H1 (cell line): Measurements from ENCODE around the gene ELP1. TPM values are rescaled to one million over a fixed set of nuclear protein-coding genes. Genes with fewer than 3 reads are reported as not detected.
"Not testable (repeated sequence)": the region's sequence is repeated elsewhere in the genome, so short reads cannot be mapped to it uniquely, and the experiment has no call there.

Experiments
- CTCF ChIA-PET: fragments of 300-600 bp; sonication (Branson Sonifier 250); formaldehyde crosslinking; loops from one replicate; lab custom pipeline; 2021; ENCODE audit not compliant: partially characterized antibody; lab: Charles Lee
- POLR2A ChIA-PET: fragments of 300-600 bp; sonication (Branson Sonifier 250); formaldehyde crosslinking; loops from one replicate; lab custom pipeline; 2021; ENCODE audit warnings: inconsistent platforms; ENCODE audit not compliant: partially characterized antibody; lab: Charles Lee
- DNase-seq, 2 experiments: peaks; one replicate each; pipeline versions ENCODE4 v3.0.0 to v3.0.0-alpha.2; 2010 to 2022; ENCODE audit warnings: low spot score in 2 of 2, low read depth in 1 of 2, mixed read lengths in 1 of 2
- FAIRE-seq: peaks from 2 replicates; lab custom pipeline; 2011; peaks lifted over from hg19 to GRCh38; lab: Jason Lieb, UNC
- H2AFZ ChIP-seq: 2 replicates; pipeline ENCODE4 v1.8.1; 2012; ENCODE audit warnings: low read length, inconsistent platforms
- H2AK5ac ChIP-seq: 2 replicates; pipeline ENCODE4 v1.6.1; 2013; ENCODE audit warnings: low read depth, low read length
- H2BK120ac ChIP-seq: replicated peaks from 2 replicates; pipeline ENCODE3; 2013; ENCODE audit warnings: low read depth, low read length, inconsistent platforms
- H2BK12ac ChIP-seq: 2 replicates; pipeline ENCODE4 v1.6.1; 2013; ENCODE audit warnings: low read depth, low read length
- H2BK15ac ChIP-seq: 2 replicates; pipeline ENCODE4 v1.6.1; 2013; ENCODE audit warnings: low read length
- H2BK20ac ChIP-seq: 2 replicates; pipeline ENCODE4 v1.6.1; 2013; ENCODE audit warnings: low read length
- H2BK5ac ChIP-seq: 2 replicates; pipeline ENCODE4 v1.6.1; 2013; ENCODE audit warnings: low read depth, low read length
- H3K14ac ChIP-seq: 2 replicates; pipeline ENCODE4 v1.6.1; 2013; ENCODE audit warnings: inconsistent platforms; ENCODE audit not compliant: insufficient read length
- H3K18ac ChIP-seq: 2 replicates; pipeline ENCODE4 v1.6.1; 2013; ENCODE audit warnings: low read length; ENCODE audit errors: extremely low read depth
- H3K23ac ChIP-seq: 2 replicates; pipeline ENCODE4 v1.6.1; 2013; ENCODE audit warnings: inconsistent platforms; ENCODE audit not compliant: insufficient read length
- H3K23me2 ChIP-seq: 2 replicates; pipeline ENCODE4 v1.6.1; 2013; ENCODE audit warnings: low read depth, low read length
- H3K27ac ChIP-seq: 2 replicates; pipeline ENCODE4 v1.6.1; 2011; ENCODE audit warnings: low read depth, low read length, inconsistent platforms
- H3K27me3 ChIP-seq, 4 experiments: replicated peaks in 1 of 4; 1 replicate in 1 of 4; 2 replicates in 3 of 4; pipeline versions ENCODE4 v1.6.1 to v1.8.1; 2011 to 2013; ENCODE audit warnings: low read length in 3 of 4, mild to moderate bottlenecking in 3 of 4, inconsistent platforms in 2 of 4, mixed read lengths in 2 of 4, moderate library complexity in 1 of 4; ENCODE audit not compliant: control insufficient read depth in 3 of 4, insufficient read depth in 3 of 4; ENCODE audit errors: extremely low read depth in 1 of 4
- H3K36me3 ChIP-seq, 4 experiments: 2 replicates each; pipeline versions ENCODE4 v1.6.1 to v1.8.1; 2011 to 2013; ENCODE audit warnings: mild to moderate bottlenecking in 4 of 4, low read length in 3 of 4, moderate library complexity in 2 of 4, control low read depth in 1 of 4, inconsistent platforms in 1 of 4; ENCODE audit not compliant: insufficient read depth in 4 of 4, control insufficient read depth in 2 of 4
- H3K4ac ChIP-seq: replicated peaks from 2 replicates; pipeline ENCODE3; 2013; ENCODE audit warnings: low read length, low read depth, mixed read lengths, inconsistent platforms; ENCODE audit not compliant: insufficient read length
- H3K4me1 ChIP-seq, 4 experiments: replicated peaks in 1 of 4; 1 replicate in 1 of 4; 2 replicates in 3 of 4; pipeline versions ENCODE4 v1.6.1 to v1.8.1; 2011 to 2013; ENCODE audit warnings: low read length in 3 of 4, inconsistent platforms in 2 of 4, mixed read lengths in 1 of 4; ENCODE audit not compliant: insufficient read depth in 4 of 4, control insufficient read depth in 3 of 4
- H3K4me2 ChIP-seq, 2 experiments: 2 replicates each; pipeline versions ENCODE4 v1.6.1 to v1.8.1; 2011 to 2013; ENCODE audit warnings: low read depth in 2 of 2, low read length in 2 of 2, control low read depth in 1 of 2, inconsistent platforms in 1 of 2, mild to moderate bottlenecking in 1 of 2; ENCODE audit not compliant: insufficient read depth in 1 of 2
- H3K4me3 ChIP-seq, 4 experiments: fragments of 200-600, 300-600 bp in 1 of 4; sonication (generic), shearing (Covaris generic), sonication (Bioruptor Twin) in 1 of 4; 2 replicates each; pipeline versions ENCODE4 v1.5.1 to v1.8.1; 2011 to 2016; ENCODE audit warnings: low read length in 4 of 4, low read depth in 3 of 4, control low read depth in 2 of 4, inconsistent platforms in 2 of 4, mild to moderate bottlenecking in 2 of 4, mixed read lengths in 1 of 4, moderate library complexity in 1 of 4; ENCODE audit not compliant: insufficient read depth in 2 of 4; ENCODE audit errors: extremely low read depth in 1 of 4
- H3K56ac ChIP-seq: replicated peaks from 2 replicates; pipeline ENCODE3; 2013; ENCODE audit warnings: low read depth, mild to moderate bottlenecking, mixed read lengths, low read length, inconsistent platforms; ENCODE audit not compliant: insufficient read length
- H3K79me1 ChIP-seq: 2 replicates; pipeline ENCODE4 v1.6.1; 2013; ENCODE audit warnings: low read depth, low read length, control low read depth
- H3K79me2 ChIP-seq, 2 experiments: 2 replicates each; pipeline versions ENCODE4 v1.6.1 to v1.8.1; 2012 to 2013; ENCODE audit warnings: low read length in 2 of 2, mild to moderate bottlenecking in 2 of 2, inconsistent platforms in 1 of 2; ENCODE audit not compliant: insufficient read depth in 2 of 2, control insufficient read depth in 1 of 2
- H3K9ac ChIP-seq, 4 experiments: replicated peaks in 1 of 4; 1 replicate in 1 of 4; 2 replicates in 3 of 4; pipeline versions ENCODE4 v1.6.1 to v1.8.1; 2011 to 2013; ENCODE audit warnings: low read depth in 3 of 4, low read length in 3 of 4, control low read depth in 2 of 4, mild to moderate bottlenecking in 2 of 4, moderate library complexity in 2 of 4, inconsistent platforms in 1 of 4; ENCODE audit errors: extremely low read depth in 1 of 4
- H3K9me3 ChIP-seq, 2 experiments: 2 replicates each; pipeline versions ENCODE4 v1.6.1 to v1.8.1; 2012 to 2013; ENCODE audit warnings: mild to moderate bottlenecking in 2 of 2, moderate library complexity in 2 of 2, control low read depth in 1 of 2, inconsistent platforms in 1 of 2, low read depth in 1 of 2, low read length in 1 of 2, mixed read lengths in 1 of 2; ENCODE audit not compliant: insufficient read depth in 2 of 2
- H4K20me1 ChIP-seq, 2 experiments: replicated peaks in 1 of 2; 2 replicates each; pipeline versions ENCODE3 to v1.8.1; 2011 to 2013; ENCODE audit warnings: inconsistent platforms in 2 of 2, low read length in 2 of 2, mild to moderate bottlenecking in 1 of 2; ENCODE audit not compliant: insufficient read depth in 2 of 2, control insufficient read depth in 1 of 2
- H4K5ac ChIP-seq: 2 replicates; pipeline ENCODE4 v1.6.1; 2013; ENCODE audit warnings: low read length, low read depth, mixed read lengths, inconsistent platforms; ENCODE audit not compliant: insufficient read length
- H4K8ac ChIP-seq: 2 replicates; pipeline ENCODE4 v1.8.0; 2013; ENCODE audit warnings: mild to moderate bottlenecking, moderate library complexity, low read length, inconsistent platforms; ENCODE audit not compliant: insufficient read depth; ENCODE audit errors: extremely low read depth
- H4K91ac ChIP-seq: replicated peaks from 2 replicates; pipeline ENCODE3; 2013; ENCODE audit warnings: low read length, mixed read lengths, inconsistent platforms; ENCODE audit not compliant: insufficient read length
- WGBS, 2 experiments: shearing (Covaris generic) in 1 of 2; methylation state at CpG; one replicate each; pipeline versions ENCODE4 v1.1.6 to v1.1.7; 2013 to 2015; ENCODE audit warnings: low lambda C conversion rate in 2 of 2, mixed read lengths in 2 of 2, inconsistent platforms in 1 of 2, low coverage in 1 of 2, missing lambda C conversion rate in 1 of 2; ENCODE audit not compliant: insufficient replicate concordance in 2 of 2, insufficient coverage in 1 of 2, insufficient read length in 1 of 2; ENCODE audit errors: extremely low coverage in 1 of 2, missing lambda C conversion rate in 1 of 2; 5-methylcytosine and 5-hydroxymethylcytosine counted together
- polyA plus RNA-seq, 7 experiments: library from polyadenylated mRNA; depleted of rRNA in 3 of 7; stranded (reverse) in 5 of 7; unstranded in 2 of 7; fragments of >200 nt in 5 of 7; fragments of 200-250 nt in 2 of 7; gene quantifications; 1 replicate in 5 of 7; 2 replicates in 1 of 7; 4 replicates in 1 of 7; pipeline versions ENCODE4 v1.2.1 to v1.2.3, GENCODE V29; 2011 to 2013; ENCODE audit warnings: missing spikeins in 2 of 7, mixed read lengths in 2 of 7
- total RNA-seq: library from RNA; stranded (reverse); fragmentation: NEBNext Ultra II Directional; extraction: Animal tissue kit (Norgen Biotek cat#: 25700); gene quantifications from 2 replicates; pipeline ENCODE4 v1.2.1, GENCODE V29; 2021

Gene ELP1
- total and polyA plus RNA-seq, 2 of the 8 experiments (the other 6 are each of a cell fraction or from before 2014, with no cell fraction given) = 13.9 to 31.3 TPM

- H3K56ac ChIP-seq, H3K23me2 ChIP-seq, H2AK5ac ChIP-seq, DNase-seq, POLR2A ChIA-PET, H4K91ac ChIP-seq, H2BK20ac ChIP-seq, H3K79me1 ChIP-seq, H4K8ac ChIP-seq, H3K18ac ChIP-seq, H3K9me3 ChIP-seq, H2BK15ac ChIP-seq, H2BK120ac ChIP-seq, H3K4ac ChIP-seq, H3K4me3 ChIP-seq, H3K9ac ChIP-seq, H3K79me2 ChIP-seq, H3K14ac ChIP-seq, H4K5ac ChIP-seq, H3K4me1 ChIP-seq, H2BK5ac ChIP-seq, H2BK12ac ChIP-seq, H4K20me1 ChIP-seq, H2AFZ ChIP-seq, H3K23ac ChIP-seq, H3K27ac ChIP-seq, FAIRE-seq, H3K27me3 ChIP-seq, H3K4me2 ChIP-seq: not testable (repeated sequence)
- H3K36me3 ChIP-seq = peaks cover 6 to 33% (median 22%) of the 10 kb centered on the region in 4 experiments
- CTCF ChIA-PET = interaction anchor here (0.7 kb wide), 1 partner anchor 574 kb away, joined by 3 read pairs; no protein-coding TSS in a partner anchor
- WGBS, 2 experiments = 87% methylated on average over 3 of the region's 3 CpGs; no CpG with 5 or more reads in 1 of the 2 experiments
These were observed 47.2 kb downstream of the ELP1 start for GRCh38 chr9:108886594-108887271.
